CD4-positive, alpha-beta T cell treated with Interferon alpha-2 for 1 hour (primary cell): ENCODE results near the gene TENM4.

Experiments used
- DNase-seq, 2 donors: peaks; one replicate each; pipeline ENCODE4 v3.0.0-alpha.2; 2020 to 2022

The TENM4 gene

DNA sequence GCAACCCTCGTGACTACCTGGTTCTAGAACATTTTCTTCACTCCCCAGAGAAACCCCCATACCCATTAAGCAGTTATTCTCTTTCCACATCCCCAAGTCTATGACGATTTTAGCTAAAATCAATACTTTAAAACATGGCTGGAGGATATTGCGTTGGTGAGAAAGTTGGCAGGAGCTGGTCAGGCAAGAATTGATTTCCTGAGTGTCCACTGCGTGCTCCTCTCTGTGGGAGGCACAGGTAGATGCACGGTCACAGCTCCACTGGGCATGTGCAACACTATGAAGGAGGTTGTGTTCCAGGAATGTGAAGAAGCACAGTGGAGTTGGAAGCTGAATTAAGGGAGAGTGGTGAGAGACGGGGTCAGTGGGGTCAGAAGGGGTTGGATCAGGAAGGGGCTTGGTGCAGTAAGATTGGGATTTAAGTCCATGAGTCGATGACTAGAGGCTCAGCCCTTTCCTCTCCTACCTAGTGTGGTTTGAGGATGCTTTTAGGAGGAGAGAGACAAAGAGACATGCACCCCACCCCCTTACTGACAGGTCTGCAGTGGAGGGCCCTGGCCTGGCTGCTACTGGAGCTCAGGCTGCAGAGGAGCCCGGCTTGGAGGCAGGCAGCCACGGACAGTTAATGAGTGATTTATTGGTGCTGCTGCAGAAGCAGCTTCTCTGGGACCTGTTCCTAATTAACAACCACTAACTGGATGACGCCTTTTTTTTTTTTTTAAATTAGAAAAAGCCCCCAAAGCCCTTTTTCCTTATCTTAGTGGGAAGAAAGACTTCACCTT is 395.6 kb downstream of the TENM4 start:
- DNase-seq, result no peak

DNA sequence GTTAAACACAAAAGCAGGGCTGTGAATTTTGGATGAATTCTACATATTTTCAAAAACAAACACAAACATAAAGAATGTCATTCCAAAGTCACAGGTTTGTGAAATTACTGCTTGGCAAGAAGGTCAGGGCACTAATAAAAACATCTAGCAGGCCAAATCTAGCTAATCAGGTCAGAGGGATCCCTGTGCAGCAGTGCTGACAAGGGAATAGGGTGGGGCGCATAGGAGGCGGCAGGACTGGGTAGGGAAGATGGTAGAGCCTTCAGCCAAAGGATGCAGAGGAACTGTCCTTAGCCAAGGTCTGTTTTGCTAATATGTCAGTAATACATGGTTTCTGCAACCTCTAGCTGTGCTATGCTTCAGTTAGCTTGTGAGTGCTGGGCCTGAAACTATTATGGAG is 396.6 kb downstream of the TENM4 start:
- no peak for DNase-seq

DNA sequence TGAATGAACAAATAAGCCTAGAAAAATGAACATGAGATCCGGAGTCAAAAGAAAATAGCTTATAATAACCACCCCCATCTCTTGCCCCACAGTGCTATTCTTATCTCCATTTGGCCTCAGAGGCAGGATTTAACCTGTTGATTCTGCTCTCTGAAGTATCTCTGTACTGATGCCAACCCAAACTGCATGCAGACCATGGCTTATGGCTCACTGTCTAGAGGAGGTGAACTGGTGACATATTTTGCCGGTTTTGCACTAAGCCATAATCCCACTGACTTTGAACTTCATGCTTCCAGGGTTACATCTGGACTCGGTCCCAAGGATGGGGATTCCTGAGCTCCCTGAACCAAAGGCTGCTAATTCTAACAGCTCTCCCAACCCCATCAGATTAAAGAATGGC is 397.1 kb downstream of the TENM4 start:
- DNase-seq, result no peak

DNA sequence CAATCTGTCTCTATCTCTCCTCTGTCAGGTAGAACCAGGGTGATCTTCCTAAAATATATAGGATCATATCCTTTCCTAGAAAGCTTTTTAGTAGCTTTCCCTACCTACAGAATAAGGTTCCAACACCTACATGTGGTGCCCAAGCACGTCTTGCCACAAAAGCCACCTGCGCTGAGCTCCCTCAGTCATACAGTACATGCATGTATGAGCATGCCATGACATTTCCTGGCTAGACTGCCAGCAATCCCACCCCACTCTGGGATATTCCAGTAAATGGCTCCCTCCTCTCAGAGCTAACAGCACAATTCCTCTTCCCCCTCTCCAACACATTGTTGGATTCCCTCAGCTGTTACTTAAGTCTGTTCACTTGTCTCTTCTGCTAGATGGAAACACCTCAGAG is 398.0 kb downstream of the TENM4 start:
- DNase-seq, result no peak

DNA sequence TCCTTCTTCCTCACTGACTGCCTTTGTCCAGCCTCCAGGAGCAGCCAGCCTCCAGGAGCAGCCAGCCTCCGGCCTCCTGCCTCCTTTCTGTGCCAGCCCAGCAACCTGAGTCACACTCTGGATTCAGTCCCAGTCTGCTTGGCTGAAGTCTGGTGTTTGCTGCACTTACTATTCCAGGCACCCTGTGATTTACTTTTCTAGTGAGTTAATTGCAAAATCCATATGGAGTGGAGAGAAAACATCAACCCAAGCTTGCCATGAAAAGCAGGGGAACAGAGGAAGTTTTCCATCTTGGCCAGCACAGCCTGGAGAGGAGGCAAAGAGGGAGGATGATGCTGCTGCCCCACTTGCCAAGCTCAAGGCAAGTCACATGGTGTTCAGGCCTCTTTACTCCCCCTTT is 400.5 kb downstream of the TENM4 start:
- no peak for DNase-seq

DNA sequence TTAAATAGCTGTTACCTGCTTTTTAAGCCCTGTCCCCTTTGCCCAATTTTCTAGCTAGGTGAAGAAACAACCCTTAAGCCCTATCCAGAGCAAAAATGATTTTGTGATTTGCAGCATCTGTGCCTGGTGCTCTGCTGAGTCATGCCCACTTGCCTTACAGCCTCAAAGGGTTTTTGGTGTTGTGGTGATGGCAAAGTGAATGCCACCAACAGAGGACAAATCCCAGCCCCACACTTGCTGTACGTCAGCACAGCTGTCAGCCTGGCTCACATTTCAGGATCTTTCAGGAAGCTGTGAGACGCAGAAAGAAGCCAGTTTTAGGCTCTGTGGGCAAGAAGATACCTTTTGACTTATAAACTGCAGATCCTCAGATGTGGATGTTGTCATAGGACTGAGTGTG is 401.7 kb downstream of the TENM4 start:
- no peak for DNase-seq

DNA sequence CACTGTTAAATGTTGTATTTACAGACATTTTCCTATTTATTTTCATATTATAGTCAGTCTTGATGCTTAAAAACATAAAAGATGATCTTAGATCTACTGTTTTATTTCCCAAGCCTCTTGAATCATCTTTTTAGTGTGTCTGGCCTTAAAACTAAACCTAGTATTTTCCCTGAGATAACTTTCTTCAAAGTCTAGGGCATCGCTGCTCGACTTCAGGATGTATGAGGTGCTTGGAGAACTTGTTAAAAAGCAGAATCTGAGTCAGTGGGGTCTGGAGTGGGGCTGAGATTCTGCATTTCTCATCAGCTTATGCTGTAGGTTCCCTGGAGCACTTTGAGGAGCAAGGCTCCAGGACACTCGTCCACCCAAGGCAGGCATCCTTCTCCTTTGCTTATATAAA is 404.9 kb downstream of the TENM4 start:
- no peak for DNase-seq

DNA sequence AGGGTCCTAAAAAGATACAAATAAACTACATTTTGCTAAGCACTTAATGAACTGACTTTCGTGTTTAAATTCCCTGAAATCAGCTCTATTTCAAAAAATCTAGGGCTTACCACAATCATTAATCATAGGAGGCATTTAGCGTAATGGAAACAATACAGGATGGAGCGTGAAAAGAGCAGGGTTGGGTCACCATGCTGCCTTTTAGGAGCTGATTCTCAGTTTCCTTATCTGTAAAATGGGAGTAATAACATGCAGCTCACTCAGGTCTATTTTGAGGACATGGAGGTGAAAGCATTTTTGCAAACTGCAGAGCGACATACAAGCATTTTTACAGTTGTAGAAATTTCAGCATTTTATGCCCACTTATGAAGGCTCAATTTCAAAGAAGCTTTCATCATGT is 407.0 kb downstream of the TENM4 start:
- no peak for DNase-seq

DNA sequence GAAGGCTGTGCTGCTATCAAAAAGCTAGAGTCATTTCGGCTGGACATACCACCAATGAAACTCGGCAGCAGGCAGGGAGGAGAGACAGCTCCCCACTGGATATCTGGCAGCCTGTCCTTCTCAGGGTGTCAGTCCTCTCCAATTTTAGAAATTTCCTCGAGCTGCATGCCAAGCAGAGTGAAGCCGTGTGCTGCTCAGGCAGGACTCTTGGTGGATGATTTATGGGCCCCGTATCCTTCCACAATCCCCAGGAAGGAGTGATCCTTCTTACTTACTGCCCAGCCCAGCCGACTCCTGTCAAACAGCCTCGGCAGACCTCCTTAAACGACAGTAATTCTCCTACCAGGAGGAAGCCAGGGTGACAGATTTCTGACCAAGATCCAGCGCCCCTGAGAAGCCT is 410.4 kb downstream of the TENM4 start:
- no peak for DNase-seq

DNA sequence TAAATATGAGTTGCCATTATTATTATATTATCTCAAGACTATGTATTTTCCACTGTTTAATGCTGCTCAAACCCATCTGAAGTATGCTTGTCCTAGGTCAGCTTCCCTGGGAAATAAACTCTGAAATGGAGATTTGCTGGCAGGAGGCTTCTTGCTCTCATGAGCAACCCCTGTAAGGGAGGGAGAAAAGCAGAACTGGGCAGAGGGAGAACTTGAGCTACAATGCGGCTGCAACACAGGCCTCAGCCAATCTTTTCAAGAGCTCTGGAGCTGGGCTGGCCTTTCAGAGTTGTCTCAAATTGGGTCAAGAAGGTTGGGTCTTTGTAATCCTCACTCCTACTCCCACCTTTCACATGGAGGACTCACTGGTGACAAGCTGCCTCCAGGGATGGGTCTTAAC is 412.6 kb downstream of the TENM4 start:
- no peak for DNase-seq

DNA sequence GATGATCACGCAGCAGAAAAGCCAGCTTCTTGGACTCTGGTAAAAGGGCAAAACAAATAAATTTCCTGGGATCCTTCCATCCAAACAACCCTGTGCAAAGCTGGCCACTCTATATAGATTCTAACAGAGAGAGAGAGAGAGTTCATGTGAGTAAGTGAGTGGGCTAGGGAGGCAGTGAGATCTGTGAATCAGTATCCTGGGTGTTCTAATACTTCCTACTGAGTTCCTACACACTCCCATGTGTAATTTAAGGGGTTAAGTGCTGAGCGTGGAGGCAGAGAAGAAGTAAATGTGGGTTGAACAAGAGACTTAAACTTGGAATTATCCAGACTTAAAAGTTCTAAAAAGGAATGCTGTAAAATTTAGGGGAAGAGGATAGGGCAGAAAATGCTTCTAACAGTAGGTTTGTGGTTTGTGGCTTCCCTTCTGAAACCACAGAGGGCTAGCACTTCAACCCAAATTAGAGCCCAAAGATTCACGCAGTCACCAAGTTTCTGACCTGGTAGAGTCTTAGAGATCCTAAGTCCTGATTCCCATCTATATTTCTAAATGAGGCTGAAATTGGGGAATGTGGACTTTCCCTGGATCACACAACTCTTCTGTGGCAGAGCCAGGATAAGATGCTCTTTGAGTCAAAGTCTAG is 413.9 kb downstream of the TENM4 start:
- no peak for DNase-seq

DNA sequence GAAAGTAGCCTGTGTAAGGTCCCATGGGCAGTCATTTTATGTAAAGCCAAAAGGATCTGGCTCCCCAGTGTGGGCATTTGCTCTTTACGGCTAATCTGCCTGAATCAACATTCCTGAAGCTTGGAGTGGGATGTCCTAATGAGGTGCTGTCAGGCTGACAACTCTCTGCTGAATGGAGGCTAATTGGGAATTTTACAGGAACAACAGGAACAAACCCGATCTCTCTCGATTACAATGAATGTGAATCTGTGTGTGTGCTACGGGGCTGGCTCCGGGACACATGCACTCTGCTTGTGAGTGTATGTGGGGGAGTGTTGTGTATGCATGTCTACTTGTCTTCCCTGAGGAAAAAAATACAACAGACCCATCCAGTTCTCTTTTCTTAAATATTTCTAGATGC is 415.2 kb downstream of the TENM4 start:
- DNase-seq, result no peak

DNA sequence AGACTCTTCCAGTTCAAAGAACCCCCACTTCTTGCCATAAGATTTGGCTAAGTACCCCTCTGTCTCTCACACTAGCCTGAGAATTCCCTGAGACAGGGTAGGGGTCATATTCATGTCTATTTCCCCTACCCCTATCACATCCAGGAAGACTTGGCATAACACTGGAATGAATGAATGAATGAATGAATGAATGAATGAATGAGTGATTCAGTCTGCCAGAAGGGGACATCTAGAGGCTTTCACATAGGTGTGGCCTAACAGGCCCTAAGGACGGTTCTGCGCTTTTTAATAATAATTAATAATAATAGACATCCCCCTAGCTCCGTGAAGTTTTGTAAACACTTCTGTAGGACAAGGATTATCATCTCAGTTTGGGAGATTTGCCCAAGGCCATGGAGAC is 415.7 kb downstream of the TENM4 start:
- no peak for DNase-seq

DNA sequence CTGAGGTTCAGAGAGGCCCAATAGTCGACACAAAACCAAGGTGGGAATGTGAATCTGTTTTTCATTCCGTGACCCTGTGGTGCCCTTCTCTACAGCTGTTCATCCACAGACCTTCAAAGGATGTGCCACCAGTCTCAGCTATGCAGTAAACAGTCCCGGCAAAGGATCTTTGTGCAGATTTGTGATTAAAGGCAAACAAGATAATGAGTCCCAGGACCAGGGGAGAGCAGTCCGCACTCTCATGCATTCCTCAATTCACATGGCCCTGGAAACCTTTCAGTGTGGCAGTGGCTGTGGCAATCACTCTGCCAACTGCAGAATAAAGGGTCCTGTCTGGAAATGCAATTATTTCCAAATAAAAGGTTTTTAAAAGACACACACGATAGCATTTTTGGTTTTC is 418.6 kb downstream of the TENM4 start:
- DNase-seq, result no peak

DNA sequence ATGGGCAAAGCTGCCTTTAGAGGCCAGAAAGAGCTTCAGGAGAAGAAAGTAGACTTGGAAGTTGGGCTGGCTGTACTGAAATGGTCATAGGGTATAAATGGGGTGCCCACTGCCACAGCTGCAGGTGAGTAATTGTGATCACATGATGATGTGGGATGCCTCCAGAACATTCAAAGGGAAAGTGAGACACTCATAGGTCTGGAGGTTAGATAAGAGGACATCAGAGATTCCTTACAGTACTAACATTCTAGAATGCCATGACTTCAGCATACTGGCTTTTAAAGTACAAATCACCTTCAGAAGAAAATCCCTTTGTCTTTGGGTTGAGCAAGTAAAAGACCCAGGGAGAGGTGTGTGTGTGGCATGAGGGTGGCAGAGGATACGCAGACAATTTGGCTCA is 419.2 kb downstream of the TENM4 start:
- no peak for DNase-seq

DNA sequence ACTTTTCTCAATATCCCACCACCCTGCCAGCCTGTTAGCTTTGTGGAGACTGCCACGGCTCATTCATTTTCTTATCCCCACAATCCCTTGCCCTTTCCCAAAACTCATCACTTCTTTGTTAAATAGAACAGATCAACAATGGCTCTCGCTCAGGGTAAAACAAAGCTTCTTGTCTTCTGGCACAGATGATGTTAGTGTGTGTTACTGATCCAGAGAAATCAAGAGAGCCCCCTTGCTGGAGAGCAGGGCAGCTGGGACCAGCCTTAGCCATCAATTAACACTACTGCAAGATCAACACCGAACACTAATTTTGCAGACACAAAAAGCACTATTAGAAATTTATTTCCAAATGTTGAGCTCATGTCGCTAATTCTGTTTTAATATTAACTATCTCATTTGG is 420.9 kb downstream of the TENM4 start:
- no peak for DNase-seq

DNA sequence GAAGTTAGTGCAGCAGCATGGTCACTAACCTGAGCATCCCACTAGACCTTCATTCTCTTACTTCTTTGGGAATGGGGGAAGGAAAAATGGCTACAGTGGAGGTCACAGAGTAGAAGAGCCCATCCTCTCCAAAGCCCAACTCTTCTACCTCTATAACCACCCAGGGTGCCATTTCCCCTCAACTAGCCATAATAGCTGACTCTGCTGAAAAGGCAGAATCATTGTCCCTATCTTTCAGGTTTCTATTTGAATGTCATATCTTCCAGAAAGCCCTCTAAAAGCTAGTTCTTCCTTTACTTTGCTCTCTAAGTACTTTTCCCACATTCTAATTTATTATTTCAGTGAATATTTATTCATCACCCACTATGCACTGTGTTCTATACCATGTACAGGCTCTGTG is 421.6 kb downstream of the TENM4 start:
- no peak for DNase-seq

DNA sequence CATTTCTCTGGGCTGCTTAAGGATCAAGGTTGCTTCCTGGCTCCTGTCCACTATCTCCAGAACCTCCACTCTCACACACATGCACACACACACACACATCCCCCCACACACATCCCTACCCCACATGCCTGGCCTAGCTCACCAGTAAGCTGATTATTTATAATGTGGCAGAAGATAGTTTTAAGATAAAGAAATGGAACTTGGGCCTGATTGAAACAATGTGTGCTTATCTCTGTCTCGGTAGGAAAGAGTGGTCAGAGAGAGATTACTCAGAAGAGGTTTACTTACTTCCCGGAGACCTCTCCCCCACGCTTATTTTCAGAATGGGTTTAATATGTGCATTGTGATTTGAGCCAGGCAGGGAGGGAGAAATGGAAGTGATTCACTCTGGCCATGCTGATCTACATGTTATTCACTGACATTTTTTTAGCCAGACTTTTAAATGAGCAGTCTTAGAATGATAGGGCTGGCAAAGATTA is 422.4 kb downstream of the TENM4 start:
- no peak for DNase-seq

DNA sequence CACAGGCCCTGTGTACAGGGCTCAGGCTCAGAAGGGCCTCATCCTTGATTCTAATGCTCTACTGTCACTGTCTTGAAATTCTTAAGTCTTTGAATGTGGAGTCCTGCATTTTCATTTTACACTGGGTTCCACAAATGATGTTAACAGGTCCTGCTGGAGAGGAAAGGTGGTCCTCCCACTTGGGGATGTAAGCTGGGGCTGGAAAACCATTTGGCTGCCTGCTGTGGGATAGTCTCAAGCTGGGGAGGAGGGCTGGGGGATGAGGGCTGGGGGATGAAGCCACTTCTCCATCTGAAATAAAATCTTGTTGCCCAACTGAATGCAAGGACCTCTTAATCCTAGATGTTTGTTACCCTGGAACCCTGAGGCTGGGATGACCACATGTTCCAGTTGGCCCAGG is 423.0 kb downstream of the TENM4 start:
- no peak for DNase-seq

DNA sequence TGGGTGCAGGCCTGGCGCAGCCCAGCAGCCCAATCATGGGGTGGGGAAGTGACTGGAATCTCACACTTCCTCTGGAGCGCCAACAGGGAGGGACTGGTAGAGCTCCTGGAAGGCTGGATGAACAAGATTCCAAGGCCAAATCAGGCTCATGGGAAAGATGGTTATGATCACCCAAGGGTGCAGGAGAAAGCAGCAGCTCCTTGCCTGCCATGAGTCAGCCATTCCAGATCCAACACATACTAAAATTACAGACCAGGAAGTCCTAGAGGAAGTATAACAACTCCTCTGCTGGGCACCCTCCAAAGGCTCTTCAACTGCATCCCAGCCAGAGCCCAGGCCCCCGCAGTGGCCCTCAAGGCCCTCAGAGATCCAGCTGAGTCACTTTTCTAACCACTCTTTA is 427.3 kb downstream of the TENM4 start:
- DNase-seq, result no peak

DNA sequence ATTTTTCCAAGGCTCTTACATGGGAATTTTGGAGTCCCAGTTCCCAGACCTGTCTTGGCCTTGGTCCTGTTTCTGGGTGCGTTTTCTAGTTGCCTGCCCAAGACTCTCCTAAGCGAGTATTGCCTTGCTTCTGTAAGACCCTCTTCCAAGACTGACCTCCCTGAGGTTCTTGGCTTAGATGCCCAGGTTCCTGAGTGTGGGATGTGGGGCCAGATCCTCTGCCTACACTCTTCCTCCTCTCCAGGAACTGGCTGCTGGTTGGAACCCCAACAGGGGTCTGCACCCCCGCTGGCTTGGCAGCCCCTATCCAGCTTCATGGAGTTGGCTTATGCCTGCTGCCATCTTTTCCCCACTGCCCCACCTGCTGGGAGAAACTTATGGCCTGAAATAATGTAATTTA is 429.5 kb downstream of the TENM4 start:
- no peak for DNase-seq

DNA sequence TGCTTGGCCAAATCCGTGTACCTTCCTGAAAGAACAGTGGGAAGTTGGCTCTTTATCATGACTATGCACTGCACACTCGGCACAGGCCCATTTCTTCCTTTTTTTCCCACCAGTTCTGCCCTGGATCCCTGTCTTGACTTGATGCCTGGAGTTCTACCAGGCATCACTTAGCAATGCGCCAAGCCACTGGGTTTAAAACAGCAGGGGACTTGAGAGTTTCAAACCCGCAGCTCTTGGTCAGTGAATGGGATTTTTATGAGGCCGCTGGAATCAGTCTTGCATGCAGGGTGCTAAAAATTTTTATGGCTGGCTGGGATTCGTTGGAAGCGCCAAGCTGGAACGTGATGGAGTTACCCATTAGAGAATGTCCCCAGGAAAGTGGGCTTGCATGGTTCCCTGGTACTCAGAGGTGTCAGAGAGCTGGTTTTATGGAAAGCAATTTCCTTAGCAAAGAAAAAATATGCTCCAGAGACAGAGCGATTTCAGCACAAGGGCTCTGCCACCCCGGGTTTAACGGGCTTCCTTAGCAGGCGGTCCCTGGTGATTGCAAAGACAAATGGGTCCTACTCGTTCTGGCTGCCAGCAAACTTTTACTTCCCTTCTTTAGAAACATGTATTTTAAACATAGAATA is 432.9 kb downstream of the TENM4 start:
- DNase-seq, result no peak

DNA sequence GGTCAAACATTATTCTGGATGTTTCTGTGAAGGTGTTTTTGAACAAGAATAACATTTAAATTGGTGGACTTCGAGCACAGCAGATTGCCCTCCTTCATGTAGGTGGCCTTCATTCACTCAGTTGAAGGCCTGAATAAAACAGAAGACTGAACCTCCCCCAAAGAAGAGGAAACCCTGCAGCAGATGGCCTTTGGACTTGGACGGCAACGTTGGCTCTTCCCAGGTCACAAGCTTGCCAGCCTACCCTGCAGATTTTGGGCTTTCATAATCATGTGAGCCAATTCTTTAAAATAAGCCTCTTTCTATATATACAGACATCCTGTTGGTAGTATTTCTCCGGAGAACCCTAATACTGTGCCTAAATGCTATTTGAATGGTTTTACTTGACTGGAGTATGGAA is 434.0 kb downstream of the TENM4 start:
- DNase-seq, result no peak

DNA sequence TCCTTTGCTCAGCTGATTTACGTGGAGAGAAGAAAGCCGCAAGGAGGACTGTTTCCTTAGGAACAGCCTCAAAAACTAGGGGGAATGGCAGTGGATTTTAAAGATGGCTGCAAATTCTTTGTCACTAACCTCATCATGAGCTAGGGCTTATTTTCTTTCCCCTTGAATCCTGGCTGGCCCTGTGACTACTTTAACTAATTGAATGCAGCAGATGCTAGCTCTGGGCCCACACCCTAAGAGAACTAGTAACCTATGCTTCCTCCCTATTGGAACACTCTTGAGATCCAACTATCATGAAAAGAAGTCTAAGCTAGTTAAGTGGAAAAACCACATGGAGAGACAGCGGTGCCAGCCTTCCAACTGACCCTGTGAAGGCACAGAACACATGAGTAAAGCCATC is 444.8 kb downstream of the TENM4 start:
- DNase-seq, result no peak
